Heart left ventricle (tissue), 13 donors: Measurements from ENCODE around the gene GPATCH1.

Source experiments
- POLR2A ChIP-seq, 2 donors: fragments of 450-650 bp; IDR thresholded peaks; one replicate each; pipeline ENCODE4 v1.6.1; 2017; ENCODE audit warnings: antibody characterized with exemption in 2 of 2, mild to moderate bottlenecking in 2 of 2, moderate library complexity in 2 of 2
- TF ChIP-seq, protein P1 (sequence below), 12 donors: fragments of 200-600 bp; sonication (generic) in 4 of 12; IDR thresholded peaks; one replicate each; pipeline versions ENCODE4 v1.5.0 to v1.8.0; 2018 to 2022; ENCODE audit warnings: antibody characterized with exemption in 12 of 12, mild to moderate bottlenecking in 5 of 12
- donor health status: ischemic (EF 13 %, LVEDD 7.1; RV severe dilation, severe dysfunction).
- donor health status: DM: no; HTN: yes; CAD: no.
- donor health status: DM: no; HTN: no; CAD: no.
- donor health status: ischemic (EF 25% LVEDD 6.9; RV normal size, moderate dysfunction).
- donor health status: ischemic (EF 25% LVEDD 5.7; RV mildly dilated, moderate dysfunction).
- donor health status: ischemic (EF 35%, LVEDD 5.7; RV mildly dilated, moderate dysfunction).
- donor health status: nonischemic (EF 11% LVEDD 7.7; RV severe dilation, severe dysfunction).
- donor health status: DM: yes; HTN: yes; CAD: no.
- donor health status: PGD.
- donor health status: ischemic (EF 29% LVEDD 5.4; RV normal size, mild dysfunction).
- donor health status: nonischemic (EF 23%, LVEDD 6.1; RV moderate dilation, normal function).

DNA sequence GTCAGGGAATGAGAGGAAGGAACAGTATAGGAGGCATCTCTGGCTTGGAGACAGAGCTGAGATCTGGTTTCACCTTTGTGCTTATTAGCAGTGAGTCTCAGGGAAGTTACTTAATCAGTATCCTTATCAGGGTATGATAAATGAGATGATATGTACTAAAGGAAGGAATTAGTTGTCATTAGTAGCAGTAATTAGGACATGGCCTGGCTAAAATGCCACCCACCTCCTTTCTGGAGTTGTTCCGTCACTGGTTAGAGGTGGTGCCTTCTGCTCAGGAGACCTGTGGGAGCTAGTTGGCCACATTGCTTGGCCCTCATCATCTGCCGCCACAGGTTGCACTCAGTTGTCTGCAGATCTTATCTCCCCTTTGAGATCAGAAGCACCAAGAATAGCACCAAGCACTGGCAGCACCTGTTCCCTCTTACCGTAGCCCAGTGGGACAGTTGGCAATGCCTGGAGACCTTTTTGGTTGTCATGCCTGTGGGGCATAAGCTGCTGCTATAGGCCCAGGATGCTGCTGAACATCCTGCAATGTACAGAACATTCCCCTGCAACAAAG lies 4.7 kb downstream of the GPATCH1 start:
- TF ChIP-seq, protein P1, sequence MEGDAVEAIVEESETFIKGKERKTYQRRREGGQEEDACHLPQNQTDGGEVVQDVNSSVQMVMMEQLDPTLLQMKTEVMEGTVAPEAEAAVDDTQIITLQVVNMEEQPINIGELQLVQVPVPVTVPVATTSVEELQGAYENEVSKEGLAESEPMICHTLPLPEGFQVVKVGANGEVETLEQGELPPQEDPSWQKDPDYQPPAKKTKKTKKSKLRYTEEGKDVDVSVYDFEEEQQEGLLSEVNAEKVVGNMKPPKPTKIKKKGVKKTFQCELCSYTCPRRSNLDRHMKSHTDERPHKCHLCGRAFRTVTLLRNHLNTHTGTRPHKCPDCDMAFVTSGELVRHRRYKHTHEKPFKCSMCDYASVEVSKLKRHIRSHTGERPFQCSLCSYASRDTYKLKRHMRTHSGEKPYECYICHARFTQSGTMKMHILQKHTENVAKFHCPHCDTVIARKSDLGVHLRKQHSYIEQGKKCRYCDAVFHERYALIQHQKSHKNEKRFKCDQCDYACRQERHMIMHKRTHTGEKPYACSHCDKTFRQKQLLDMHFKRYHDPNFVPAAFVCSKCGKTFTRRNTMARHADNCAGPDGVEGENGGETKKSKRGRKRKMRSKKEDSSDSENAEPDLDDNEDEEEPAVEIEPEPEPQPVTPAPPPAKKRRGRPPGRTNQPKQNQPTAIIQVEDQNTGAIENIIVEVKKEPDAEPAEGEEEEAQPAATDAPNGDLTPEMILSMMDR (IDR thresholded peaks at IDR 0.05) = no peak
- TF ChIP-seq POLR2A (IDR thresholded peaks at IDR 0.05) = no peak
